ENCODE results near the gene PPP3CA. TPM values are rescaled to one million over a fixed set of nuclear protein-coding genes. Genes with fewer than 3 reads are reported as not detected.
"Not testable (repeated sequence)": the region's sequence is repeated elsewhere in the genome, so short reads cannot be mapped to it uniquely, and the experiment has no call there.

PPP3CA gene
- total RNA-seq, 1 donor from 2014 or later, result 22.9 TPM

GRCh38 chr4:101020956-101021355, 326.4 kb downstream of the PPP3CA start:
- intact Hi-C loops (cut with micrococcal nuclease), result loop anchor here (1.0 to 10.0 kb wide), 22 partner anchors 12 to 1845 kb away; partner anchors contain the start of genes H2AZ1, PPP3CA, SLC39A8 and TRMT10A

- intact Hi-C loops (cut with micrococcal nuclease), result loop anchor here (1.0 to 10.0 kb wide), 17 partner anchors 83 to 1846 kb away; partner anchors contain the start of genes PPP3CA, SLC39A8, TRMT10A and UBE2D3
Measured at GRCh38 chr4:101019941-101020401, 327.4 kb downstream of the PPP3CA start.

- intact Hi-C loops (cut with micrococcal nuclease), result no loop called here
Measured at GRCh38 chr4:101019313-101019712, 328.0 kb downstream of the PPP3CA start.

GRCh38 chr4:101018836-101019235, 328.5 kb downstream of the PPP3CA start:
- intact Hi-C loops (cut with micrococcal nuclease), result no loop called here

- intact Hi-C loops (cut with micrococcal nuclease), result no loop called here
Measured at GRCh38 chr4:101014417-101014816, 332.9 kb downstream of the PPP3CA start.

- intact Hi-C loops (cut with micrococcal nuclease), result no loop called here
Measured at GRCh38 chr4:101010987-101011386, 336.3 kb downstream of the PPP3CA start.

- intact Hi-C loops (cut with micrococcal nuclease), result no loop called here
Measured at GRCh38 chr4:101009471-101009870, 337.9 kb downstream of the PPP3CA start.

- intact Hi-C loops (cut with micrococcal nuclease), result no loop called here
Measured at GRCh38 chr4:101008503-101008902, 338.8 kb downstream of the PPP3CA start.

- intact Hi-C loops (cut with micrococcal nuclease), result no loop called here
Measured at GRCh38 chr4:101005659-101006058, 341.7 kb downstream of the PPP3CA start.

- intact Hi-C loops (cut with micrococcal nuclease), result no loop called here
Measured at GRCh38 chr4:101000496-101000895, 346.8 kb downstream of the PPP3CA start.

- intact Hi-C loops (cut with micrococcal nuclease), result no loop called here
Measured at GRCh38 chr4:100995671-100996070, 351.7 kb downstream of the PPP3CA start.

- intact Hi-C loops (cut with micrococcal nuclease), result not testable (repeated sequence)
Measured at GRCh38 chr4:100995002-100995401, 352.3 kb downstream of the PPP3CA start.

- intact Hi-C loops (cut with micrococcal nuclease), result not testable (repeated sequence)
Measured at GRCh38 chr4:100991332-100992069, 355.8 kb downstream of the PPP3CA start.

- intact Hi-C loops (cut with micrococcal nuclease), result no loop called here
Measured at GRCh38 chr4:100989401-100989800, 357.9 kb downstream of the PPP3CA start.

- intact Hi-C loops (cut with micrococcal nuclease), result no loop called here
Measured at GRCh38 chr4:100988876-100989275, 358.4 kb downstream of the PPP3CA start.

- intact Hi-C loops (cut with micrococcal nuclease), result no loop called here
Measured at GRCh38 chr4:100986360-100986868, 360.9 kb downstream of the PPP3CA start.

GRCh38 chr4:100985576-100985975, 361.8 kb downstream of the PPP3CA start:
- intact Hi-C loops (cut with micrococcal nuclease), result no loop called here

- intact Hi-C loops (cut with micrococcal nuclease), result no loop called here
Measured at GRCh38 chr4:100984901-100985300, 362.4 kb downstream of the PPP3CA start.

- intact Hi-C loops (cut with micrococcal nuclease), result no loop called here
Measured at GRCh38 chr4:100983426-100983825, 363.9 kb downstream of the PPP3CA start.

GRCh38 chr4:100982345-100982744, 365.0 kb downstream of the PPP3CA start:
- intact Hi-C loops (cut with micrococcal nuclease), result no loop called here

GRCh38 chr4:100981447-100982204, 365.7 kb downstream of the PPP3CA start:
- intact Hi-C loops (cut with micrococcal nuclease), result no loop called here

GRCh38 chr4:100979736-100980135, 367.6 kb downstream of the PPP3CA start:
- intact Hi-C loops (cut with micrococcal nuclease), result no loop called here

Measured in T-helper 1 cell treated with Interleukin-12 subunit alpha and Interleukin-12 subunit beta and Interleukin-4 antibody, amounts not matched to agents 30 ng/mL and 1 ng/mL, for 36 hours (primary cell).